Stimulated activated CD4-positive, alpha-beta T cell treated with anti-CD3 and anti-CD28 coated beads, Interleukin-4, amount 100 ng/mL, for 24 hours (primary cell): ENCODE measurements around the gene SLC9C1.

Experiments used
- DNase-seq: peaks from one replicate; pipeline ENCODE4 v3.0.0-alpha.2; 2020

Gene SLC9C1

DNA sequence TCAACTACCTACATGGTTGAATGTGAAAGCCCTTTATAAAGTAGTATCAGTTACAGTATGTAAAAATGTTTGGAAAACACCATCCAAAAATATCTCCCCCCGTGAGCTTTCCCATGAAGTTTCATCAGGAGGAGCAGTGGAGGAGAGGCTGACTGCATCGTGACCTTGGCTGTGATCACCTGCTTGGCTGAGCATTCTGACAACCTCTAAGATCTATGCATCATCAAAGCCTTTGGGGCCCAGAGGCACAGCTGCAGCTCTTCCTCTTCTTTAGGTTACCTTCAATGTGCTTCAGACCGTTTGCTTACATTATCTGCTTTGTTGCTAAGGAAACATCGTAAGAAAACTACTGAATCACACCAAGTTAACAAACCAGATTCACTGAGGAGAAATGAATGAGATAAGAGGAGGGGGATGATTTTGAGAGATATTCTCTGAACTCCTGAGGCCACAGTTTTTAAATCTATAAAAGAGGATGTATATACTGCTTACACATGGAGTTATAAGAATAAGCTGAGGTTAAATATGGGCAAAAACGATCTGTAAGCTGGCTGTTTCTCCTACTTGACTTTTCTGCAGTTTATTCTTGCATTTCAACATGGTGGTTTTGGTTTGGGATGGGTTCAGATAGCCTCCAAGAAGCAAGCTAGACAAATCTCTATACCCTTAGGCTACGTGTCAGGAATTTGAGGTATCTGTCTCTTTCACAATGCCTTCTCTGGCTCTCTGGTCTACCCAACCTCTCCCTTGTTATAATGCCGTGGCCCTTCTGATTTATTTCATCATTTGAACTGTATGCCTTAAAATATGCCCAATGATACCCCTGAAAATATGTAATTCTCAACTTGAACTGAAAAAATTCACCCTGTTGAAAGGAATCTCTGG lies 164.9 kb downstream of the SLC9C1 start:
- peak; percentile 59 for DNase-seq

- no peak for DNase-seq
Measured at GRCh38 chr3:112127522-112128494, 166.2 kb downstream of the SLC9C1 start.

- no peak for DNase-seq
Measured at GRCh38 chr3:112126511-112126911, 167.5 kb downstream of the SLC9C1 start.

DNA sequence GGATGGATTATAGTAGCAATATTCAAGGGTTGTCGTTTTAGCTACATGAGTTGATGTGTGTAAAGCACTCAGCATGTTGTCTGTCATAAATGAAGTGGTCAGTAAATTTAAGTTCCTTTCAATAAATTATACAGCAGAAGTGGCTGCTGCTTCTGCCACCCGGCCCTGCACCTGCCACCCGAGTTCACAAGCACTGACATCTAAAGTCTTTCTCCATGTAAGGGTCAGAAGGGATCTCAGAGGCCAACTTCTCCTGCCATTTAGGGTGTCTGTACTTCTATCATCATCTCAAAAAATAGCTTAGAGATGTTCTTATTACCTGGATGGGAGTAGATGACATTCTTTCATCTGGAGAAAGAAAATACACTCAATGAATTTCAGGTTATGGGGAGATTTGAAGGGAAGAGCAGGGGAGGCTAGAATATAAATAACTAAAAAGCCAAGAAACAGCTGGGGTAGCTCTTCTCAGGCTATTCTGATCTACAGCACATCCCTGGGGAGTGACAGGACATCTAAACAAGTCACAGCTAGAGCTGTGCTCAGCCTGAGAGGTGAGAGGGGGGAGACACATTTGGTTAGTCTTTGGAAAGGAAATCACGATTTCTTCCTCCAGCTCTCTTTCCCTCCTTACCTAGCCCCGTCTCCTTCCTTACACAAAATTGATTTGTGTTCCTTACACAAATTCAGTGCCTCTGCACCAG lies 169.0 kb downstream of the SLC9C1 start:
- no peak for DNase-seq

GRCh38 chr3:112123548-112123947 lies 170.5 kb downstream of the SLC9C1 start:
- no peak for DNase-seq

- no peak for DNase-seq
Measured at GRCh38 chr3:112122870-112123269, 171.1 kb downstream of the SLC9C1 start.

GRCh38 chr3:112121577-112122547 lies 172.2 kb downstream of the SLC9C1 start:
- no peak for DNase-seq

DNA sequence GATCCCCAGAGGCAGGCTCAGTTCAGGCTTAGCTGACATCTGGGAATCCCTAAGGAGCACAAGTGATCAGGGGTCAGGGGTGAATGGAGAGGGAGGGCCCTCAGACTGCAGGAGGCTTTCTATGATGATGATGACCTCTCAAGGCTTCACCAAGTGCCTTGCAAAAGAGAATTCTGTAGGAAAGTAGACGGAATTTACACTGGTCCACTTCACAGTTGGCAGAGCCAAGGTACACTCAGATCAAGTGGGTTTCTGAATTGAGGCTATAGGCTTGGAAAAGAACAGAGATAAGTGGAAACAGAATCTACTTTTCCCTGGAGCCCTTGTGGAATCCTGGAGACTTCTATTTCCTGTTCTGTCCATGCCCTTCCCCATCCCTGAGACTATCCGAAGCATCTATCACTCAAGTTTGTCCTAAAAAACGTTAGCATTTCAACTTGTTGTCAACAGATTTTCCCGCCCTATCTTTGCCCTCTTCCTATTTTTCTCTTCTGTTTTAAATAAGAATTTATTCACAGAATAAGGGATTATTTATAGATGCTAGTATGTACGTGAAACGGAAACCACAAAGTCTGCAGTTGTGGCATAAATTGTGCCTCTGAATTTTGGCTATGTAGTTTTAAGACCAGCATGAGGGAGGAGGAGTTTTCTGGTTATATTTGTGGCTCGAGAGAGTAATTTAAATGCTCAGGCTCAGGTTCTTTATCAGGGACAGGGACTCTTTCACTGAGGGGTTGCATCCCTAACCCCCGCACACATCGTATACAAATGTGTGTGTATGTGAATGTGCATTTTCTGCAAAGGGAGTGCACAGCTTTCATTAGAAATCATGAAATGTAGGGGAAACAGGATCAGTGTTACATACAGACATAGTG lies 173.8 kb downstream of the SLC9C1 start:
- DNase-seq, result no peak

- no peak for DNase-seq
Measured at GRCh38 chr3:112117841-112118571, 176.0 kb downstream of the SLC9C1 start.

DNA sequence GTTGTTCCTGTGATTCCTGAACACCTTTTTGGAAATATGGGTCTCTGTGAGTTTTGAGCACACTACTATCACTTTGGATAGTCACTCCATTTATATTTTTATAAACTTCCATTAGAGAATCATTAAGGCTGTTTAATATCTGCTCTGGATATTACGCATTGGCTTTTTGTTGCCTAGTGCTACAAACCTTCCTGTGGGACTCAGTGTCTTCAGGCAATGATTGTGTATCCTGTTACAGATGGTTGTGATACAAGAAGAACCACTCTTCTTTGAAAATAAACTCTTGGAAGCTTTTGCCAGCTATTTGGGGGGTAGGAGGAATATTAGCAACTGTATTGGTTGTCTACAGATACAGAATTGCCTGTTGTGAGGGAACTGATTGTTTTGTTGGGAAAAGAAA lies 176.6 kb downstream of the SLC9C1 start:
- no peak for DNase-seq

- DNase-seq, result no peak
Measured at GRCh38 chr3:112116748-112117186, 177.2 kb downstream of the SLC9C1 start.

DNA sequence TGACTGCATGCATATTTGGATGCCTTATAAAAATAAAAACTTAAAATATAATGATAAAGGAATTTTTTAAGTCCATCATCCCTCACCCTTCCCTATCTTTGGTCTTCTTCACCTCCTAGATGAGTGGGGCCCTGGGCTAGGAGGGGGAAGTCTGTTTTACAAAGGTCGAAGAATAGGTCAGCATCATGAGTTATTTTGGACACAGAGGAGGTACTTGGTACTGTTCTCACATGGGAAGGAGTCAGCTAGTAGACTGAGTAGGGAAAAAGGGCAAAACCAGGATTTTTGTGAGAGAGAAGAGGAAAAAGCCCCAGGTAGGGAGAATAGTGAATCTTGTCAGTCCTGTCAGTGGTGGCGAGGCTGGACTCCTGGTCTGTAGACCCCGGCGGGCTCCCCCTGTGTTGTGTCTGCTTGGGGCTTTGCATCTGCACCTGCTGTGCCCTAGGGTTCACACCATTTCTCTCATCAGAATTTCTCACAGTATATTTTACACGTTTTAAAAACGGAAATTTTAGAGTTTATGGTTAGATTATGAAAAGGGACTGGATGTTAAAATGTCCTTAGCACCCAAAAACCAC lies 178.1 kb downstream of the SLC9C1 start:
- DNase-seq, result no peak

GRCh38 chr3:112115161-112115739 lies 178.8 kb downstream of the SLC9C1 start:
- no peak for DNase-seq

DNA sequence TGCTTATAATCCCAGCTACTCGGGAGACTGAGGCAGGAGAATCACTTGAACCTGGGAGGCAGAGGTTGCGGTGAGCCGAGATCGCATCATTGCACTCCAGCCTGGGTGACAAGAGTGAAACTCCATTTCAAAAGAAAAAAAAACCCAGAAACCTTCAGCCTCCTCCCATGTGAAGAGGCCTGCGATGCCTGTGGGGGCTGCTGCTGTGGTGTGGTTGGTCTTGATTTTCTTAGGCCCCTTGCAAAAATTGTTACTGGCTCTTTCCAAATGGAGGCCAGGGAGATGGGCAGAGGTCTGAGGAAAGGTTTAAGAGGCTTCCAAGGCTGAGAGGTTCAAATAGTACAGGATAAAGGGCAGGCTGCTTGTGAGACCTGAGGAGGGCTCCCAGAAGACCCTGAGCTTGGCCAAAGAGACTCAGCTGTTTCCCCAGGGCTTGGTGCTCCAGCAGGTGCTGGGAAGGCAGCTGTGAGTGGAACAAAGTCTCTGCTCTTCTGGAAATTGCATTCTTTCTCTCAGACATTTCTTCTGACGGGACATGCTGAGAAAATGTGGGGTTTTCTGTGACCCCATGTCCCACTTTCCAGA lies 179.3 kb downstream of the SLC9C1 start:
- DNase-seq, result no peak

GRCh38 chr3:112111785-112112402 lies 182.1 kb downstream of the SLC9C1 start:
- DNase-seq, result peak; percentile 69

DNA sequence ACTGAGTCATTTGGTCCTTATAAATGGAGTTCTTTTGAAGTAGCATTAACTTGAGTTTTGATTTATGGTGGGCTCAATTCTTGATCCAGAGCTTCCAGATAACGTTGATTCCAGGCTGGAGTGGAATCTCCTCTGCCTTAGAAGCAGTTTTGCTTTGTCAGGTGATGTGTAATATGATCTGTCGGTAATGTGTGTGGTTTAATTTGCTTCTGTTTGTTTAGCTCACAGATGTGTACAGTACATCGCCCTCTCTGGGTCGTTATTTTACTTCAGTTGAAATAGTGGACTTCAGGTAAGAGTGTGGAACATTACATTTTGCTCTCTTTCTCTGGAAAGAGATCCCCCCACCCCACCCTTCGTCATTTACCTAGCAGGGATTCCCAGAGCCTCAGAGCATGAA lies 184.7 kb downstream of the SLC9C1 start:
- no peak for DNase-seq

- no peak for DNase-seq
Measured at GRCh38 chr3:112104774-112105173, 189.2 kb downstream of the SLC9C1 start.

DNA sequence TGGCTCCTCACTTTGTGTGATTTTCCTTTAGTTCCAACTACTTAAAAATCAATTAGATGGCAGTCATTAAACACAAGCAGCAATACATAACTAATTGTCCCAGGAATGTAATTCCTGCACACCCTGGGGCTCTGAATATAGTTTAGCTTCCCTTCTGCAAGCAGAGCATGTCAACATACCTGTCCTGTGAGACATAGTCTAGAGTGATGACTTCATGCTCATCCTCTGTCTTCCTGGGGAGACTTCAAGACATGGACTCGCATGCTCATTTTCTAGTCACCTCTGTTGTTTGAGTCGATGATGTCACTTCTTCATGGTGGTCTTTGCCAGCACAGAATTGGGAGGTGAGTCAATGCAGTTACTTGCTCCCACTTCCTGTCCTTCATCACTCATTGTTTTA lies 192.1 kb downstream of the SLC9C1 start:
- no peak for DNase-seq
